CD4-positive, alpha-beta T cell treated with Interleukin-17A for 4 hours (primary cell): Measurements from ENCODE around the gene PTBP2.
"Not testable (repeated sequence)": the region's sequence is repeated elsewhere in the genome, so short reads cannot be mapped to it uniquely, and the experiment has no call there.

Experiments used
- DNase-seq: peaks from one replicate; pipeline ENCODE4 v3.0.0-alpha.2; 2020; ENCODE audit warnings: mixed read lengths

PTBP2 gene

DNA sequence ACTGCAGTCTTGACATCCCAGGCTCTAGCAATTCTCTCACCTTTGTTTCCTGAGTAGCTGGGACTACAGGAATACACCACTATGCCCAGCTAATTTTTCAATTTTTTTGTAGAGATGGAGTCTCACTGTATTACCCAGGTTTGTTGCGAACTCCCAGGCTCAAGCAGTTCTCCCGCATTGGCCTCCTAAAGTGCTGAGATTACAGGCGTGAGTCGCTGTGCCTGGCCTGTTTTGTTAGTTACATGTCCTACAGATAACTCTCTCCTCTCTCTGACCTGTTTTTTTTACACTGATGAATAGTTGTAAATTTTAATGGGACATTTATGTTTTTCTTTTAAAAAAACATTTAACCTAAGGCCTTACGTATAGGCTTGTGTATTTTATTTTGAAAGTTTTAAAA, 19.8 kb downstream of the PTBP2 start:
- DNase-seq, result no peak

DNA sequence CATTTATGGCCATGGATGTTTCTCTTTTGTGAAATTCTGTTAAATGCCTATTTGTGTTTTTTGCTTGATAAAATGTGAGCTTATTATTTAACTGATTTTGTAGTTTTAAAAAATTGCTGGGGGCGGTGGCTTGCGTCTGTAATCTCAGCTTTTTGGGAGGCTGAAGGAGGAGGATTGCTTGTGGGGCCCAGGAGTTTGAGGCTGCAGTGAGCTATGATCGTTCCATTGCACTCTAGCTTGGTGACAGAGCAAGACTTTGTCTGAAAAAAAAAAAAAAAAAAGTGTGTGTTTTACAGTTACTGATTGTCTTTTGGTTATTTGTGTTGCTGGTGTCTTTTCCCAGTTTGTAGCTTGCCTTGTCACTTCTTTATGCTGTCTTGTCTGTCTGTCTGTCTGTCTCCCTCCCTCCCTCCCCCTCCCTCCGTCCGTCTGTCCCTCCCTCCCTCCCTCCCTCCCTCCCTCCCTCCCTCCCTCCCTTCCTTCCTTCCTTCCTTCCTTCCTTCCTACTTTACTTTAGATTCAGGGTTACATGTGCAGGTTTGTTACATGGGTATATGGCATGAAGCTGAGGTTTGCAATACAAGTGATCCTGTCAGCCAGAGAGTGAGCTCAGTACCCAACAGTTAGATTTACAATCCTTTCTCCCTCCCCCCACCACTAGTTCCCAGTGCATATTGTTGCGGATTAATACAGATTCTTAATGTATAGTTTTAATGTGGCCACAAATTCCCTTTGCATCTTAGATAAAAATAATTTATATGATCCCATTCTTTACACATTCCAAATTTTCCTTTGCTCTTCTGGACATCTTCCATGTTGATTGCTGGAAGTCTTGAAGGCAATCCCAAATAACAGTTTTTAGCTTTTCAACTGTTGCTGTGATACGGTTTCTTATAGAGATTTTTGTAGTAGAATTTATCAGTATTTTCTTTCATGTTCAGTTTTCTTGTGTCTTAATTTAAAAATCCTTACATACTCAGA, 25.1 kb downstream of the PTBP2 start:
- DNase-seq, result no peak

DNA sequence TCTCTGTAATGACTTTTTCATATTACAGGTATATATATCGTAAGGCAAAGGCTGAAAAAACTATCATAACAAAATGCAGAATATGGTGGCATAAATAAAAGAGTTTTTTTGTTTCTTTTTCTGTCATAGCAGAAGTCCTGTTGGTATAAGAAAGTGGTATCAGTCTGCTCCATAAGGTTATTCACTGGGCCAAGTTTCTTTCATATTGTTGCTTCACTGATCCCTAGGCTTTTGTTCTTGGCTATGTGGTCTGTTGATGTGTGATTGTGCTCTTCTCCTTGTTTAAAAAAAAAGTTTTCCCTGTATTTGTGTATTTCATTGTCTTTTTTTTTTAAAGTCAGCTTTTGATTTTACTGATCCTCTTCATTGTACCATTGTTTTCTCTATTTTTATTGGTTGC, 26.0 kb downstream of the PTBP2 start:
- no peak for DNase-seq

DNA sequence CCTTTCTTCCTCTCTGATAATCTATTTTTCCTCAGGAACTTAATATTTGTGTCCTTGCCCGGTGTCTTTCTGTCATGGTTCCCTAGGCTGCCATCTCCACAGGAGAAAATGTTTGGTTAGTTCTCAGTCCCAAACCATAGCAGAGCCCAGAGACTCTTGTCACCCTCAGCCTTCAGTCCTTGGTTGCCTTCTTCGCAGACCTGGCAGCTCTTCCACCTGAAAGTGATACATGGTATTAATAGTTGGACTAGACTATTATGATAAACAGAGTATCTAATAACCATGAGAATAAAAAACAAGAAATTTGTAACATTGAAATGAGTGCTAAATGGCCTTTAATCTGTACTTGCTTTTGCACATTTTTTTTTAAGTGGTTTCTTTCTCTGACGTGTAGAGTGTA, 26.5 kb downstream of the PTBP2 start:
- no peak for DNase-seq

DNA sequence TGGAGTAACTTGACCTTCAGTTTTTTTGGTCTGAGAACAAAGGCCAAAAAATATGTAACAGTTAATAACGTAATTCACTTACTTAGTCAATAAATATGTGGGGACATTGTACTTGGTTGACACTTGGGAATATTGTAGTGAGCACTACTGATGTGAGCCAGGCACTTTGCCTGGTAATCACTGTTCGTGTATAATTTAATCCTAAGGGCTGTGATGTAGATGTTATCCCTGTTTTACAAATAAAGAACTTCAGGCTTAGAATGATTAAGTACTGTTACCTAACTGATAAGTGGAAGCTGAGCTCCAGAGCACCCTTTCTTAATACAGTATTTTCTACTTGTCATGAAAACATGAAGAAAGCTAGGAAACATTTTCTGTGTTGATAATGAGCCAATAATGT, 28.0 kb downstream of the PTBP2 start:
- no peak for DNase-seq

DNA sequence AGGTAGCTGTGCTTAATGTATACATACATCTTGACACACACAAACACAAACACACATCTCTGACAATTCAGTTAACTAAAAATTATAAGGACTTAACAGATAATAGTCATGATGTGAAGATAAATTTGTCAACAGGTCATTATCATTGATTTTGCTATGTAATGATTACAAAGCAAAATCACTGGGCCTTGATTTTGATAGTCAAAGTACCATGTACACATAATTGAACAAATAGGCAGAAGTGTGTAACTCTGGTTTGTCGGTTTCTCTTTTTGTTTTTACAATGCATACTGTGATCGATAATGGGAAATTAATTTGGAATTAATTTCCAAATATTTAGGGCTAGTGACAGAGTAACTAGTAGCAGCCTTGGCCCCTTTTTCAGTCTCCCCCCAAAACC, 30.8 kb downstream of the PTBP2 start:
- no peak for DNase-seq

DNA sequence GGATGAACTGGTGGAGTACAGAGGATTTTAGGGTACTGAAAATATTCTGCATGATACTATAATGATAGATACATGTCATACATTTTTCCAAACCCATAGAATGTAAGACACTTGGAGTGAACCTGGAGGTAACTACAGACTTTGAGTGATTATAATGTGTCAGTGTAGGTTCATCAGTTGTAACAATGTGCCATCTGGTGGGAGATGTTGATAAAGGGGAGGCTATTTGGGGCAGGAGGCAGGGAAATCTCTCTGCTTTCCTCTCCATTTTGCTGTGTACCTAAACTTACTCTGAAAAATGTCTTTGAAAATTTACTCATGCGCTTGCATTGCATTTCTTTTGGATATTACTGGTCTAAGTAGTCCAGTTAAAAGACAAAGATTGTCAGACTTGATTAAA, 35.2 kb downstream of the PTBP2 start:
- DNase-seq, result no peak

DNA sequence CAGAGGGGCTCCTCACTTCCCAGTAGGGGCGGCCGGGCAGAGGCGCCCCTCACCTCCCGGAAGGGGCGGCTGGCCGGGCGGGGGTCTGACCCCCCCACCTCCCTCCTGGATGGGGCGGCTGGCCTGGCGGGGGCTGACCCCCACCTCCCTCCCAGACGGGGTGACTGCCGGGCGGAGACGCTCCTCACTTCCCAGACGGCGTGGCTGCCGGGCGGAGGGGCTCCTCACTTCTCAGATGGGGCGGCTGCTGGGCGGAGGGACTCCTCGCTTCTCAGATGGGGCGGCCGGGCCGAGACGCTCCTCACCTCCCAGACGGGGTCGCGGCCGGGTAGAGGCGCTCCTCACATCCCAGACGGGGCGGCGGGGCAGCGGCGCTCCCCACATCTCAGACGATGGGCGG, 41.0 kb downstream of the PTBP2 start:
- not testable (repeated sequence) for DNase-seq

DNA sequence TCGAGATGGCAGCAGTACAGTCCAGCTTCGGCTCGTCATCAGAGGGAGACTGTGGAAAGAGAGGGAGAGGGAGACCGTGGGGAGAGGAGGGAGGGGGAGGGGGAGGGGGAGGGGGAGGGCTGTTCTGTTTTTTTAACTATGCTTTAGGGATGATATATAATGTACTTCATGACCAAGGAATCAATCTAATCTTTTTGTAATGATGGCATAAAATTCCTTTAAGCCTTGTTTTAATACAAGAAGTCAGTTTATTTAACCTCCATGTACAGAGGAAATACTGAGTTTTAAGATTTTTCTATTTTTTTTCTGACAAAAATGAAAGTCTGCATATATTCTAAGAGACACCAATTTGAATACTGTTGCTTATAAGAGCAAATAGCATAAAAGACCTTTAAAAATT, 41.9 kb downstream of the PTBP2 start:
- no peak for DNase-seq

DNA sequence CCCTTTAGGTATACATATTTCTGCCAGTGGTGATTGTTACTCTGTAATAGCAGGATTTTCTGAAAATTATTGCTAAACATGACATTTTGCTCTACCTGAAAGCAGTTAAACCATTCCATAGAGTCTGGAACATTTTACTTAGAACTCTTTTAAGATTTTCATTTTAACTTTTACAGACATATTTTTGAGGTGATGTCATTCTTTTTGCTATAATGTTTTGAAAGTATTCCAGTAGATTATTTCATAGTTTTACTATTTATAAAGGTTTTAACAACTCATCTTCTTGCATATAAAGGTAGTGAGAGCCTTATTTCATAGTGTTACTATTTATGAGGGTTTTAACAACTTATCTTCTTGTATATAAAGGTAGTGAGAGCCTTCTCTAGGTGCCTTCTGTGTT, 42.9 kb downstream of the PTBP2 start:
- DNase-seq, result no peak

DNA sequence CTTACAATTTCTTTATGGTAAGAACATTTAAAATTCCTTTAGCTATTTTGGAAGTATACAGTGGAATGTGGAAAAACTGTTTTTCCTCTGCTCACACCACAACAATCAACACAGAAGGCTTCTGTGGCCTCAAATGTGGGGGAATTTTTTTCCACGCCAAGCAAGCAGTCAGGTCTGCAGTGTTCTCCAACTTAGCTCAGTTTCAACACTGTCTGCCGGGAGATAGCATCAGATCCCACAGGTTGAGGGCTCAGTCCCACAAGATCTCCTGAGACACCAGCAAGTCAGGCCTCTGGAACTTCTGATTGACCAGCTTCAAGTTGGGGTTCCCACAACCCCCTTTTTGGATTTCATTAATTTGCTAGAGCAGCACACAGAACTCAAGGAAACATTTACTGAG, 50.3 kb downstream of the PTBP2 start:
- no peak for DNase-seq

DNA sequence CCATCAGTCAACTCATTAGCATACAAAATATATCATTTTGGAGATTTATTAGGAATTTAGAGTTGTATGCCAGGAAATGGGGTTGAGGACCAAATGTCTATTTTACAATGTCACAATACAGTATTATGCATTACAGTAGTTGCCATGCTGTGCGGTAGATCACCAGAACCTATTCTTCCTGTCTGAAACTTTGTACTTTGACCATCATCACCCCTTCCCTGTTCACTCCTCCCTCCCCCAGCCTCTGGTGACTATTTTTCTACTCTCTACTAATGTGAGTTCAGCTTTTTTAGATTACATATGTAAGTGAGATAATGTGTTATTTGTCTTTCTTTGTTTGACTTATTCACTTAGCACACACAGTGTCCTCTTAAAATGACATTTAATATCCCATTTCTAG, 50.8 kb downstream of the PTBP2 start:
- no peak for DNase-seq

DNA sequence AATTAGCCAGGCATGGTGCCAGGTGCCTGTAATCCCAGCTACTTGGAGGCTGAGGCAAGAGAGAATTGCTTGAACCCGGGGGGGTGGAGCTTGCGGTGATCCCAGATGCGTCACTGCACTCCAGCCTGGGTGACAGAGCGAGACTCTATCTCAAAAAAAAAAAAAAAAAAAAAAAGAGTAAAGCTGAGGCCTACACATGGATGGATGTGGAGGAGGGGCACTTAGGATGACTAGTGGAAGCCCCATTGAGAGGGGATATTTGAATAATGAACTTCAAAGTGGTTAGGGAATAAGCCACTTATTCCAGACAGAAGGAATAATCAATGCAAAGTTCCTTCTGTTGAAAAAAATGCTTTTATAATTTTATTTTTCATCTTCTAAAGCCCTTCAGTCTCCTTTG, 51.4 kb downstream of the PTBP2 start:
- DNase-seq, result no peak

DNA sequence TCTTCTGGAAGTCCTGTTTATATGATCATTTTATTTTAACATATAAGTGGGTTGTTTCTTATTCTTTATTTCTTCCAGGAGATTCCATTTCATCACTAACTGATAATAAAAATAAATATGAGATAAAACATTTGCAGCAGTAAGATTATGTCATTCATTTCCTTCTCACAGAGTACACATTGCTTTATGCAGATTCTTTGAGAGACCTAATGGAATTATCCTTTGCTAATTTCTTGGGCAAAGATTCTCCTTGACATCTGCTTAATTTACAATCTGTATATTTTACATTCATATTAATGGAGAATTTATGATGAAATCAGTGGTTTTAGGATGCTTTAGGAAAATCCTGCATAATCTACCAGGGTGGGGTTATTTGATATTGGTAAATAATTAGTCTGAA, 60.6 kb downstream of the PTBP2 start:
- no peak for DNase-seq

DNA sequence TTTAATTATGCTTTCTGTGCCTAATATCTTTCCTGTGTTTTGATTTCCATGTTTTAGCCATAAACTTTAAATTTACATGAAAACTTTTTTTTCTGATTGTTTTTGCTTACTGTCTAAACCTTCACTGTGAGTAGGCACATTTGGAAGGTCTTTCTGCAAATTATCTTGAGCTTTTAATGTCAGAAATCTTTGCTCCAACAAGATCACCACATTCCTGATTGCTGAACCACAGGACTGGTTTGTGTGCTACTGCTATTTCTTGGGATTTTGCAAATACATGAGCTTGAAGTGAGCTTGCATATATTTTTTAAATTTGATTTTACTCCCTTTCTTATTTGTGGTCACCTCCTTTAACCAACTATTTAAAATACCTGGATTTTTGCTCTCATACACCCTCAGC, 61.3 kb downstream of the PTBP2 start:
- DNase-seq, result no peak

DNA sequence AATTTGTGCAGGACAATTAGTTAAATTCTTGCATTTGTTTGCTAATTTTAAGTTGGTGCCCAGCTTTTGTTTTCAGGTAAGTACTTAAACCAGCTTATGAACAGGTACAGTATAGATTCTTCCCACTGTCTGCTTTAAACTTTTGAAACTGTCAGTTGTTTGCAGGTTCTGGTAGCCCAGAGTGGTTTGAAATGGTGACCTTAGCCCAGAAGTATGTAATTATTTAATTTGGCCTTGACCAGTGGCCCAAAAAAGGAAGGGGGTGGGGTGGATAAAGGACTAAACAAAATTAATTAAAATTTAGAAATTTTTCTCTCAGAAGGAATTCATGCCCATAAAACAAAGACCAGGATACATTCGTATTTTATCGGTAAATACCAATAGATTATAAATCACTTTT, 69.0 kb downstream of the PTBP2 start:
- no peak for DNase-seq

DNA sequence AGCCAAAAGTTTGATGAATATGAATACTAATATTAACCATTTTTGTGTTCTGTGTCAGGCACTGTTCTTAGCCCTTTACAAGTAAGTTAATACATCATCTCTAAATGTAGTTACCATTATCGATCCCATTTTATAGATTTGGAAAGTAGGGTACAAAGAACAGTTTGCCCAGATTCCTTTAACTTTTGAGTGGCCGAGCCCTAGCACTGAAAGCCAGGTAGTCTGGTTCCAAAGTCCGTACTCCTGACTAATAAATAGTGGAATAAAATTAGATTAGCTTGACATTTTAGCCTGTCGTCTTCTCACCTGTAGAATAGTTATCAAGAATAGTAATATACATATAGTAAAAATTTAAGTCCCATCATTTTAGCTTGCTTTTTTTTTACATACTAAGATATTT, 70.6 kb downstream of the PTBP2 start:
- DNase-seq, result no peak

DNA sequence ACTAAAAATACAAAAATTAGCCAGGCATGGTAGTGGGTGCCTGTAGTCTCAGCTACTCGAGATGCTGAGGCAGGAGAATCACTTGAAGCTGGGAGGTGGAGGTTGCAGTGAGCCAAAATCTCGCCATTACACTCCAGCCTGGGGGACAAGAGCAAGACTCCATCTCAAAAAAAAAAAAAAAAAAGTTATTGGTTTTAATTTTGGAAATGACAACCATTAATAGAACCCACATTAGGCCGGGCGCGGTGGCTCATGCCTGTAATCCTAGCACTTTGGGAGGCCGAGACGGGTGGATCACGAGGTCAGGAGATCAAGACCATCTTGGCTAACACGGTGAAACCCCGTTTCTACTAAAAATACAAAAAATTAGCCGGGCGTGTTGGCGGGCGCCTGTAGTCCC, 80.1 kb downstream of the PTBP2 start:
- DNase-seq, result not testable (repeated sequence)

DNA sequence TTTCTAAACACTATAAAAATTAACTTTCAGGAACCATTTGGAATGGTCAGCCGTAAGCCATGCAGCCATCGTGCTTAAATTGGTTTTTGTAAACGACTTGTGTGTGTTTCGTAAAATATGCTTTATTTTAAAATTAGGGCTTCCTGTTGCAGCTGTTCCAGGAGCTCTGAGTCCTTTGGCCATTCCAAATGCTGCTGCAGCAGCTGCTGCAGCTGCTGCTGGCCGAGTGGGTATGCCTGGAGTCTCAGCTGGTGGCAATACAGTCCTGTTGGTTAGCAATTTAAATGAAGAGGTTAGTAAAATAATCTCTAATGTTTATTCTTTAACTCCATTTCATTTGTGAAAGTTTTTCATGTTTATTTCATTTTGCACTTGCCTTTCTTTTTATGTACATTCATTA, 83.1 kb downstream of the PTBP2 start:
- no peak for DNase-seq

DNA sequence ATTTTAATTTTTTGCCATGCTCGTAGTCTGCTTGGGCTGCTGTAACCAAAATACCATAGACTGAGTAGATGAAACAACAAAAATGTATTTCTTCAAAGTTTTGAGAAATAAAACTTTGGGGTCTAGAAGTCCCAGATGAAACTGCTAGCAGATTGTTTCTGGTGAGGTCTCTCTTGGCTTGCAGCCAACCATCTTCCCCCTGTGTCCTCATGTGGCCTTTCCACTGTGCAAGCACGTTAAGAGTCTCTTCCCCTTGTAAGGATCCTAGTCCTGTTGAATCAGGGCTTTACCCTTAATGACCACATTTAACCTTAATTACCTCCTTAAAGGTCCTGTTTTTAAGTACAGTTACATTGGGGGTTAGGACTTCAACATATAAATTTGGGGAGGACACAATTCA, 86.6 kb downstream of the PTBP2 start:
- no peak for DNase-seq

DNA sequence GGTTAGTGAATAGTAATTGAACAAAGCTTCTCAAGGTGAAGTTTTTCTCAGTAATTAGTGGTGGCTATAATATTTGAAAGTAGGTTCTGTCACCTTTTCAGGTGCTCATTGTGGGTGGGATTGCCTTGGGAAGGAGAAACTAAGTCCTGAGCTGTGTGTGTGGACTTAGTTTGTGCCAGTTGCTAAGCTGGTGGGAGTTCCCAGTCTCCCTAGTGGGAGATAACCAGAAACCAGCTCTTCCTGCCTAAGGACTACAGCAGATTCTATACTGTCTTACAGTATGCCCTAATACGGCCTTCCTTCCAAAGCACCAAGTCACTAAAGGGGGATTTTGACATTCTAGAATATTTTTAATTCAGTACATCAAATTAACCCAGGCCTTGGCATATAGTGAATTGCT, 94.3 kb downstream of the PTBP2 start:
- DNase-seq, result no peak

DNA sequence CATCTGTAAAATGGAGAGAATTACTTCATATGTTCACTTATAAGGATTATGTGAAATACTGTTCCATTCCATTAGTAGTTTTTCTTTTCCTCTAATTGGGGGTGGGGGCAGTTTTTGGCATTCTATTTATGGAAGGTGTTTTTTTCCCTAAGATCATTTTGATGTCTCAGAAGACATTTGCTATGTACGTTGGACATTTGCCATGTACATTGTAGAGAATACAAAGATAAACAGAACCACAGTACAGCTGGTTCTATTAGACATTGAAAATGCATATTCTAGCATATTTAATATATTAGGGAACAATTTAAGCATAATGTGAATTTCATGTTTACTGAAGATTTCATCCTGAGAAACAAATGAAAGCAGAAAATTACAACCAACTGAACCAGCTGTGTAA, 98.5 kb downstream of the PTBP2 start:
- no peak for DNase-seq

DNA sequence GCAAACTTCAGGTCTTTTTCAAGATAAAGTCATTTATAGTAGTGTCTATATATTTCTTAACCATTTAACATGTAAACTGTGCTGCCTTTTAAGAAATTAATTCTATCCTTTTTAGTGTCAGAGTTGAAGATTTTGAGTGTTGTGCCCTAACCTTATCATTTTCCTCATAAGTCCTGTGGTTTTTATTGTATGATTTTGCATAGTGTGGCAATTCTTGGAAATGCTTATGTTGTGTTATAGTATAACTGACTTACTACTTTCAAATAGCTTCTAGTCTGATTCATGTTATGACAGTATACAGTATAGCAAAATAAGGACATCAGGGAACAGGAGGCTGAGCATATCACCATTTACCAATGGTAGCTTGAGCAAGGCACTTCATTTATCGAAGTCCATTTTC, 99.1 kb downstream of the PTBP2 start:
- DNase-seq, result no peak

DNA sequence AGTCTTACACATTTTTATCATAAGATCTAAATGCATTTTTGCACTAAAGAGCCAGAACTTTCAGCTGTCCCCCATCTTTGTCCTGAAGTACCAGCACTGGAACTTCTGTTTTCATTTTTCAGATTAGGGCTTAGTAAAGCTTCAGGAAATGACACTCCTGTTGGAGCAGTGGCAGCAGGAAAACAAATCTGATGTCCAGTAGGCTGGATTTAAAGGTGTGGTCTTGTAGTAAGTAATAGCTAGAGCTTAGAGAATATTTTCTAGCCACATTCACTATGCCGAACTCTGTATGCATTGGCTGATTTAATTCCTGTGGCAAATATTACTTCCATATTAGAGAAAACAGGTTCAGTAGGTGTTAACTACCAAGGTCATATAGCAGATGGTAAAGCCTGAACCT, 103.6 kb downstream of the PTBP2 start:
- DNase-seq, result no peak

DNA sequence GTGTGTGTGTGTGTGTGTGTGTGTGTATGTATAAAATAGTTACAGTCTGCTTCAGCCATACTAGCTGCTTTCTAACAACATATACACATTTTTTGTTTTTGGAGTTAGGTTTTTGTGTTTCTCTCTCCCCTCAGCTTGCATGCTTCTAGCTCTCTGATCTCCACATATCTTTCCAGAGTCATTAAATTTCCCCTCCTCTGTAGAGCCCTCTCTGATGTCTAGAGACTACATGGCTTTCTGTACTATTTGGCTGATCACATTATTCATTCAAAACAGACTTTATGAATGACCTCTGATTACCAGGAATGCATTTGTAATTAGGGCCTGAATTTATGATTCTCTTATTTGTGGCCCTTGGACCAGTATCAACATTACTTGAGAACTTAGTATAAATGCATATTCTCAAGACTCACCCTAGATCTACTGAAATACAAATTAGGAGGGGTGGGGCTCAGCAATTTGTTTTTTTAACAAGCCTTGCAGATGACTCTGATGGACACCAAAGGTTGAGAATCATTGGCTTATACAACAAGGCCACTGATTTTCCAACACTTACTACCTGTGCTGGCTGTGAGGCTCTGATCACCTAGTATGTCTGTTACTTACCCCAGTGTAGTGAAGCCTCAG, 104.5 kb downstream of the PTBP2 start:
- no peak for DNase-seq
